Calu3 (cell line): ENCODE data around the gene TXNDC16. TPM values are rescaled to one million over a fixed set of nuclear protein-coding genes. Genes with fewer than 3 reads are reported as not detected.

Experiments used
- BruUV-seq: library from RNA; stranded (reverse); fragments of 400-500 nt; replicated peaks from 2 replicates; lab custom pipeline; 2021; lab: Mats Ljungman, UMichigan
- CTCF ChIA-PET: fragments of 300-600 bp; sonication (Branson Sonifier 250); formaldehyde crosslinking; loops from one replicate; lab custom pipeline; 2022; ENCODE audit warnings: antibody characterized with exemption; lab: Charles Lee
- DNase-seq: peaks from one replicate; pipeline ENCODE4 v3.0.0; 2022
- H3K27ac Mint-ChIP-seq: one replicate; pipeline ENCODE4 v1.8.0; 2022; ENCODE audit warnings: mixed read lengths; ENCODE audit not compliant: unreplicated experiment
- H3K27me3 Mint-ChIP-seq: one replicate; pipeline ENCODE4 v1.8.0; 2022; ENCODE audit warnings: mixed read lengths; ENCODE audit not compliant: unreplicated experiment
- H3K36me3 Mint-ChIP-seq: one replicate; pipeline ENCODE4 v1.8.0; 2022; ENCODE audit warnings: mild to moderate bottlenecking, moderate library complexity, mixed read lengths; ENCODE audit not compliant: insufficient read depth, unreplicated experiment
- H3K4me1 Mint-ChIP-seq: one replicate; pipeline ENCODE4 v1.8.0; 2022; ENCODE audit warnings: mild to moderate bottlenecking, low read depth, mixed read lengths; ENCODE audit not compliant: unreplicated experiment
- H3K4me3 Mint-ChIP-seq: one replicate; pipeline ENCODE4 v1.8.0; 2022; ENCODE audit warnings: mild to moderate bottlenecking, low read depth, moderate library complexity, mixed read lengths; ENCODE audit not compliant: unreplicated experiment
- H3K9me3 Mint-ChIP-seq: one replicate; pipeline ENCODE4 v1.8.0; 2022; ENCODE audit warnings: low read depth, mixed read lengths; ENCODE audit not compliant: unreplicated experiment
- intact Hi-C: fragments of 100-400 bp; cut with micrococcal nuclease; formaldehyde crosslinking; loops from one replicate; pipeline ENCODE4 v1.10.0; 2022; ENCODE audit not compliant: unreplicated experiment
- total RNA-seq: library from RNA; stranded (reverse); gene quantifications from 2 replicates; pipeline ENCODE4 v1.2.3, GENCODE V29; 2022
- TF ChIP-seq, protein P1 (sequence below): fragments of 200-600 bp; IDR thresholded peaks from one replicate; pipeline ENCODE4 v1.8.0; 2022; ENCODE audit warnings: antibody characterized with exemption; ENCODE audit not compliant: unreplicated experiment

The TXNDC16 gene
- total RNA-seq, 1 experiment from 2014 or later, result 3.5 TPM

DNA sequence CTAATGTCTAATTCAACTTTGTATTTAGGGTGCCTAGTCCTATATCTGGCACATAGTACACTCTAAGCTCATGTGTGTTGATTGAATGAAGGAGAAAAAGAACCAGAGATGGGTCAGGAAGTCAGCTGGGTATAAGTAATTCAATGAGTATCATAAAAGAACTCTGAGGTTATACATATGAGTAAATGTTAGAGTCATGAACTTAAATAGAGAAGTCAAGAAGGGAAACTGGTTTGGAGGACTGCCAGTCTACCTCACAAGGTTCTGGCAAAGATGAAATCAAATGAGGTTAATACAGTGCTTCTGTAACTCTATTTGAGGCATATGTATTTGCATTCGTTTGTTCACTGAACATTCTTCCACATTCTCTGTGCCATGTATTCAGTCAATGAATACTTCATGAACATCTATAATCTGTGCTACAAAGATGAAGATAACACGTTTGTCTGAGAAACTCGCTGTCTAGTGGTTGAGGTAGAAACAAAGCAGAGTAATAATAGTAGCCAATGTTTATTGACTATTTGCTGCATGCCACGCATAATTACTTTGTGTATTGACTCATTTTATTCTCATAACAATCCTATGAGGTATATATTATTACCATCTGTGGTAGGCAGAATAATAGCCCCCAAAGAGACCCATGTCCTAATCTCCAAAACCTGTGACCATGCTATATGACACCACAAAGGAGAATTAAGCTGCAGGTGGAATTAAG is 149.3 kb downstream of the TXNDC16 start:
- Mint-ChIP-seq H3K4me1 (no peaks in the 10 kb centered on the region), H3K9me3 (no peaks in the 10 kb centered on the region), H3K27me3 (peaks cover 37% of the 10 kb centered on the region), H3K4me3 (no peak overlapping the region), H3K27ac (no peak overlapping the region), H3K36me3 (no peaks in the 10 kb centered on the region)
- no peak for DNase-seq
- no TSS peak for BruUV-seq
- TF ChIP-seq, protein P1, sequence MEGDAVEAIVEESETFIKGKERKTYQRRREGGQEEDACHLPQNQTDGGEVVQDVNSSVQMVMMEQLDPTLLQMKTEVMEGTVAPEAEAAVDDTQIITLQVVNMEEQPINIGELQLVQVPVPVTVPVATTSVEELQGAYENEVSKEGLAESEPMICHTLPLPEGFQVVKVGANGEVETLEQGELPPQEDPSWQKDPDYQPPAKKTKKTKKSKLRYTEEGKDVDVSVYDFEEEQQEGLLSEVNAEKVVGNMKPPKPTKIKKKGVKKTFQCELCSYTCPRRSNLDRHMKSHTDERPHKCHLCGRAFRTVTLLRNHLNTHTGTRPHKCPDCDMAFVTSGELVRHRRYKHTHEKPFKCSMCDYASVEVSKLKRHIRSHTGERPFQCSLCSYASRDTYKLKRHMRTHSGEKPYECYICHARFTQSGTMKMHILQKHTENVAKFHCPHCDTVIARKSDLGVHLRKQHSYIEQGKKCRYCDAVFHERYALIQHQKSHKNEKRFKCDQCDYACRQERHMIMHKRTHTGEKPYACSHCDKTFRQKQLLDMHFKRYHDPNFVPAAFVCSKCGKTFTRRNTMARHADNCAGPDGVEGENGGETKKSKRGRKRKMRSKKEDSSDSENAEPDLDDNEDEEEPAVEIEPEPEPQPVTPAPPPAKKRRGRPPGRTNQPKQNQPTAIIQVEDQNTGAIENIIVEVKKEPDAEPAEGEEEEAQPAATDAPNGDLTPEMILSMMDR, result no peak
- intact Hi-C loops, result no loop called here
- CTCF ChIA-PET, result interaction anchor here (0.6 to 0.8 kb wide), 2 partner anchors 24 to 256 kb away, joined by 3 to 4 read pairs; no protein-coding TSS in a partner anchor

DNA sequence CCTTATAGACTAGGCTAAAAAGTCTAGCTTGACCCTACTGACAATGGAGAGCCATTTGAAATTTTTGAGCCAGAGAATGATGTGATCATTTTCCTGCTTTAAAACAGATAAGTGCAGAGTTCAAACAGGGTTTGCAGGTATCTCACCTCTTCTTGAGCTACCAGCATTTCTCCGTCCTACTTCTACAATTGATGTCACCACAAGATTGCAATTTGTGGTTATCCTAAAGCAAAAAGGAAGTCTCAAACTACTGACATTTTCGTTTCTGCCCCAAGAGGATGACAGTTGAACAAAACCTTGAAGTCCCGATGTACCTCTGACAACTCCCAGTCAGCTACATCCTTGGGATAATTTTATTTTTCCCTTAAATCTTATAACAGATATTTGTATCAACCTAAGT is 151.5 kb downstream of the TXNDC16 start:
- Mint-ChIP-seq H3K27me3 (peaks cover 55% of the 10 kb centered on the region), H3K4me1 (no peaks in the 10 kb centered on the region), H3K27ac (no peak overlapping the region), H3K4me3 (no peak overlapping the region), H3K9me3 (no peaks in the 10 kb centered on the region), H3K36me3 (no peaks in the 10 kb centered on the region)
- TF ChIP-seq, protein P1, result no peak
- no TSS peak for BruUV-seq
- intact Hi-C loops, result no loop called here
- DNase-seq, result no peak
- CTCF ChIA-PET, result interaction anchor here (0.6 kb wide), 1 partner anchor 84 kb away, joined by 3 read pairs; no protein-coding TSS in a partner anchor

DNA sequence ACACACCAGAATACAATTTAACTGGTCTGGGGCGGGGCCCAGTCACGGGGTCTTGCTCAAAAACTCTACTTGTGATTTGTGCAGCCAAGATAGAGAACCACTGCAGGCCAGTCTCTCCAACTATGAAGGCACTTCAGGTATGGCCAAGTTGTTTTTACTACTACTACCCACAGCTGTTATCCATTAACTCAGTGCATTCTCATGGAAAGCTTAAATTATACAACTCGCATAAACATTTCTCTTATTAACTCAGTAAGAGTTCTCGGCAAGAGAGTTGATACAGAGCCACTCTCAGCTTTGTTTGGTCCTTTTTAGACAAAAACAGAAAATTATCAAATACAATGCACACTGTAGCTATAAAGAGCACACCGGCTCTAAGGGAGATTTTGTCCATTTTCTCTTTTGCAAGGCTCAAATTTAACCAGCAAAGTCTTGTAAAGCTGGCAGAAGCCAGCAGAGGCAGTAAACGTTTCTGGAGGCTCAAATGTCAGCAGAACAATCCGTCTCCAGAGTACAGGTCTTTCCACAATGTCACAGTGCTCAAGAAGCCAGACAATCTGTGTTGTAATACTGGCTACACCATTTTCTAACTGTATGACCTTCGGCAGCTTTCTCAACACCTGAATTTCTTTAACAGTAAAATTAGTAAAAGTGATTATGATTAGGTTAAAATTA is 152.2 kb downstream of the TXNDC16 start:
- TF ChIP-seq, protein P1, result no peak
- Mint-ChIP-seq H3K27ac (no peak overlapping the region), H3K9me3 (no peaks in the 10 kb centered on the region), H3K4me3 (no peak overlapping the region), H3K4me1 (no peaks in the 10 kb centered on the region), H3K36me3 (no peaks in the 10 kb centered on the region), H3K27me3 (peaks cover 61% of the 10 kb centered on the region)
- no TSS peak for BruUV-seq
- CTCF ChIA-PET, result no interaction called here
- intact Hi-C loops, result no loop called here
- no peak for DNase-seq

DNA sequence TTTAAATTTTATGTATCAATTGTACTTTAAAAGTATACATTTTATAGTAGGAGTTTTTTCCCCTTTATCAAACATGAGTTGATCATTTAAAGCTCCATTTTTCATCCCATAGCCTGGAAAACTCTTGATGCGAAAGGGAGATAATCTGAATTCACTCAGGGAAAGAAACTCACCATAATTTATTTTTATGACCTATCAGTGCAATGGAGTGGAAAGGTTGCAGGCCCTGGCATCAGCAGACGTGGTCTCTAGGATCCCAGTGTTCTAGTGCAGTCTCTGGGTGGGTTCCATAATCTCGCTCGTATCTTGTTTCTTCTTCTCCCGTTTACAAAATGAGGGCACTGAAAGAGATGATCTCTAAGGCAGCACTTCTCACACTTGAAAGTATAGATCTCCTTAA is 153.2 kb downstream of the TXNDC16 start:
- TF ChIP-seq, protein P1, result no peak
- CTCF ChIA-PET, result no interaction called here
- peaks cover 61% of the 10 kb centered on the region for H3K27me3 Mint-ChIP-seq
- no peaks in the 10 kb centered on the region for H3K9me3 Mint-ChIP-seq
- H3K4me1 Mint-ChIP-seq, result no peaks in the 10 kb centered on the region
- no peak overlapping the region for H3K27ac Mint-ChIP-seq
- intact Hi-C loops, result no loop called here
- no peaks in the 10 kb centered on the region for H3K36me3 Mint-ChIP-seq
- H3K4me3 Mint-ChIP-seq, result no peak overlapping the region
- BruUV-seq, result no TSS peak
- DNase-seq, result no peak
